Kidney (tissue), 14 donors: ENCODE results near the gene TNS3. TPM values are rescaled to one million over a fixed set of nuclear protein-coding genes. Genes with fewer than 3 reads are reported as not detected.
A peak's percentile ranks its signal among the peaks of the same experiment; 100 is the strongest.

Experiments used
- DNase-seq, 5 donors: peaks; one replicate each; pipeline ENCODE4 v3.0.0-alpha.2; 2013 to 2020
- FAIRE-seq: peaks from 2 replicates; lab custom pipeline; 2012; peaks lifted over from hg19 to GRCh38; lab: Jason Lieb, UNC
- H3K27ac ChIP-seq, 2 donors: one replicate each; pipeline ENCODE4 v1.7.0; 2013; ENCODE audit warnings: low read depth in 2 of 2, low read length in 2 of 2, inconsistent platforms in 1 of 2
- H3K27me3 ChIP-seq: one replicate; pipeline ENCODE4 v1.7.1; 2013; ENCODE audit warnings: low read length, inconsistent platforms; ENCODE audit not compliant: control insufficient read depth, insufficient read depth
- H3K36me3 ChIP-seq, 3 donors: one replicate each; pipeline versions ENCODE4 v1.7.0 to v1.7.1; 2013; ENCODE audit warnings: low read length in 3 of 3, control low read depth in 1 of 3, inconsistent platforms in 1 of 3; ENCODE audit not compliant: insufficient read depth in 3 of 3, control insufficient read depth in 2 of 3
- H3K4me1 ChIP-seq, 3 donors: one replicate each; pipeline versions ENCODE4 v1.7.0 to v1.7.1; 2013; ENCODE audit warnings: low read length in 3 of 3, inconsistent platforms in 1 of 3, low read depth in 1 of 3; ENCODE audit not compliant: control insufficient read depth in 2 of 3, insufficient read depth in 2 of 3
- H3K4me3 ChIP-seq, 3 donors: one replicate each; pipeline versions ENCODE4 v1.7.0 to v1.8.1; 2013; ENCODE audit warnings: low read length in 3 of 3, control low read depth in 1 of 3, inconsistent platforms in 1 of 3
- H3K9ac ChIP-seq, 3 donors: one replicate each; pipeline versions ENCODE4 v1.7.0 to v1.7.1; 2013; ENCODE audit warnings: low read length in 3 of 3, control low read depth in 1 of 3, inconsistent platforms in 1 of 3
- H3K9me3 ChIP-seq, 3 donors: one replicate each; pipeline versions ENCODE4 v1.7.0 to v1.7.1; 2013; ENCODE audit warnings: low read length in 3 of 3, control low read depth in 1 of 3, inconsistent platforms in 1 of 3; ENCODE audit not compliant: control insufficient read depth in 2 of 3, insufficient read depth in 1 of 3
- CTCF ChIP-seq: IDR thresholded peaks from 3 replicates; pipeline ENCODE4 v1.5.1; 2012; ENCODE audit warnings: mild to moderate bottlenecking, moderate library complexity, borderline replicate concordance; ENCODE audit not compliant: insufficient read depth; ENCODE audit errors: extremely low read depth
- intact Hi-C: fragments of 100-400 bp; cut with DNase I; formaldehyde crosslinking; loops from one replicate; pipeline ENCODE4 v1.11.1; 2022
- polyA plus RNA-seq: library from polyadenylated mRNA; stranded (reverse); fragments of 350-450 nt; fragmentation: Illumina TruSeq; extraction: RNeasy Lipid Tissue Mini Kit (QIAGEN cat#74804); gene quantifications from one replicate; pipeline ENCODE4 v1.2.3, GENCODE V29; 2014; ENCODE audit warnings: low read depth, low replicate concordance; ENCODE audit not compliant: insufficient read depth
- total RNA-seq: library from RNA; stranded (reverse); fragmentation: NEBNext Ultra II Directional; extraction: Animal tissue kit (Norgen Biotek cat#: 25700); gene quantifications from one replicate; pipeline ENCODE4 v1.2.1, GENCODE V29; 2021
- donor health status: control.
- donor health status: control.
- donor health status: control.
- donor health status: control.
- donor health status: control.
- donor health status: DM: yes; HTN: yes; CAD: no.
- donor health status: Normal renal cell carcinoma (clear cell type).

TNS3 gene
- total and polyA plus RNA-seq, 2 donors from 2014 or later: 38.4 to 198 TPM

GRCh38 chr7:47489624-47490023, 92.3 kb downstream of the TNS3 start:
- Histone ChIP-seq H3K27ac (peak overlapping the region; percentile 69 to 84), H3K27me3 (no peaks in the 10 kb centered on the region), H3K4me3 (no peak overlapping the region), H3K4me1 (peaks cover 4 to 59% (median 51%) of the 10 kb centered on the region in 3 donors), H3K9ac (peak overlapping the region in 1 of 3 donors; percentile 10), H3K9me3 (no peaks in the 10 kb centered on the region), H3K36me3 (peaks cover 0 to 4% (median 0%) of the 10 kb centered on the region in 3 donors)
- intact Hi-C loops: no loop called here
- DNase-seq (peak in 1 of 5 donors; percentile 62), FAIRE-seq (no peak)
- TF ChIP-seq CTCF: no peak

GRCh38 chr7:47488969-47489342, 93.0 kb downstream of the TNS3 start:
- Histone ChIP-seq H3K9ac (peak overlapping the region in 1 of 3 donors; percentile 10), H3K27ac (peak overlapping the region; percentile 69 to 84), H3K4me1 (peaks cover 2 to 53% (median 52%) of the 10 kb centered on the region in 3 donors), H3K4me3 (no peak overlapping the region), H3K27me3 (no peaks in the 10 kb centered on the region), H3K36me3 (peaks cover 0 to 4% (median 0%) of the 10 kb centered on the region in 3 donors), H3K9me3 (no peaks in the 10 kb centered on the region)
- FAIRE-seq (no peak), DNase-seq (peak in 2 of 5 donors; percentile 49 to 63)
- intact Hi-C loops: no loop called here
- TF ChIP-seq CTCF: no peak

- DNase-seq (no peak), FAIRE-seq (no peak)
- H3K9ac ChIP-seq: peak overlapping the region in 1 of 3 donors; percentile 10
- no peak for TF ChIP-seq CTCF
- intact Hi-C loops: no loop called here
- no peaks in the 10 kb centered on the region for H3K9me3 ChIP-seq
- no peak overlapping the region for H3K4me3 ChIP-seq
- peak overlapping the region; percentile 69 to 84 for H3K27ac ChIP-seq
- peaks cover 0 to 4% (median 0%) of the 10 kb centered on the region in 3 donors for H3K36me3 ChIP-seq
- peaks cover 0 to 53% (median 50%) of the 10 kb centered on the region in 3 donors for H3K4me1 ChIP-seq
- H3K27me3 ChIP-seq: no peaks in the 10 kb centered on the region
These were observed 93.5 kb downstream of the TNS3 start for GRCh38 chr7:47488201-47488968.
